HEK293 (cell line): Measurements from ENCODE around the gene ST8SIA4.

Experiments used
- CTCF ChIA-PET: fragments of 350-600 bp; formaldehyde crosslinking; extraction: SDS; loops from one replicate; lab custom pipeline; 2021; ENCODE audit warnings: antibody characterized with exemption; lab: Yijun Ruan, JAX
- POLR2A ChIA-PET: fragments of 300-600 bp; formaldehyde crosslinking; extraction: SDS; loops from one replicate; lab custom pipeline; 2020; ENCODE audit warnings: antibody characterized with exemption, inconsistent platforms; lab: Yijun Ruan, JAX
- H3K27ac ChIP-seq: fragments of 200-500 bp; sonication (Bioruptor generic); 2 replicates; pipeline ENCODE4 v1.5.1; 2014; ENCODE audit warnings: low read depth, low read length, control low read depth, inconsistent platforms; ENCODE audit errors: extremely low read depth
- H3K36me3 ChIP-seq, 2 experiments: fragments of 200-500 bp in 1 of 2; sonication (Bioruptor generic) in 1 of 2; 1 replicate in 1 of 2; 2 replicates in 1 of 2; pipeline ENCODE4 v1.5.1; 2014 to 2017; ENCODE audit warnings: inconsistent platforms in 2 of 2, low read length in 2 of 2; ENCODE audit not compliant: control insufficient read depth in 2 of 2, insufficient read depth in 1 of 2
- H3K4me1 ChIP-seq: fragments of 200-500 bp; sonication (Bioruptor generic); 2 replicates; pipeline ENCODE4 v1.5.1; 2014; ENCODE audit warnings: mild to moderate bottlenecking, low read length, inconsistent platforms; ENCODE audit not compliant: control insufficient read depth, insufficient read depth
- H3K4me3 ChIP-seq: 2 replicates; pipeline ENCODE4 v1.5.1; 2011; ENCODE audit warnings: low read depth, mild to moderate bottlenecking, control low read depth, low read length, moderate library complexity
- H3K9me3 ChIP-seq: fragments of 200-500 bp; sonication (Bioruptor generic); 2 replicates; pipeline ENCODE4 v1.5.1; 2014; ENCODE audit warnings: low read depth, low read length, inconsistent platforms; ENCODE audit not compliant: control insufficient read depth, insufficient read depth
- HOXC10 ChIP-seq: sonication (generic); formaldehyde crosslinking; IDR thresholded peaks from 2 replicates; pipeline ENCODE4 v1.8.1; 2023; ENCODE audit warnings: mild to moderate bottlenecking, missing genetic modification reagents
- MYNN ChIP-seq: fragments of 450-650 bp; formaldehyde crosslinking; IDR thresholded peaks from 2 replicates; pipeline ENCODE4 v1.5.1; 2016; ENCODE audit warnings: missing biosample characterization, missing genetic modification characterization, borderline replicate concordance
- OVOL3 ChIP-seq: fragments of 450-650 bp; formaldehyde crosslinking; IDR thresholded peaks from 2 replicates; pipeline ENCODE4 v1.5.1; 2016; ENCODE audit warnings: missing biosample characterization, missing genetic modification characterization
- SCRT2 ChIP-seq: fragments of 450-650 bp; formaldehyde crosslinking; IDR thresholded peaks from 2 replicates; pipeline ENCODE4 v1.5.1; 2016; ENCODE audit warnings: missing biosample characterization, missing genetic modification characterization
- SETDB1 ChIP-seq: IDR thresholded peaks from one replicate; pipeline ENCODE4 v1.6.1; 2017; ENCODE audit warnings: mild to moderate bottlenecking, low read length, moderate library complexity, mixed read lengths; ENCODE audit not compliant: insufficient read length
- TRIM28 ChIP-seq: IDR thresholded peaks from 2 replicates; pipeline ENCODE4 v1.6.1; 2011; ENCODE audit warnings: low read length, control low read depth, borderline replicate concordance
- ZFP37 ChIP-seq: fragments of 450-650 bp; formaldehyde crosslinking; IDR thresholded peaks from 2 replicates; pipeline ENCODE4 v1.5.1; 2016; ENCODE audit warnings: missing biosample characterization, missing genetic modification characterization
- ZIC2 ChIP-seq: fragments of 450-650 bp; formaldehyde crosslinking; IDR thresholded peaks from 2 replicates; pipeline ENCODE4 v1.5.1; 2016; ENCODE audit warnings: missing biosample characterization, missing genetic modification characterization
- ZNF138 ChIP-seq: fragments of 450-650 bp; formaldehyde crosslinking; IDR thresholded peaks from 2 replicates; pipeline ENCODE4 v1.5.1; 2016; ENCODE audit warnings: missing biosample characterization, missing genetic modification characterization, borderline replicate concordance
- ZNF302 ChIP-seq: fragments of 450-650 bp; formaldehyde crosslinking; IDR thresholded peaks from 2 replicates; pipeline ENCODE4 v1.5.1; 2016; ENCODE audit warnings: missing biosample characterization, missing genetic modification characterization, low read depth
- ZNF449 ChIP-seq: fragments of 450-650 bp; formaldehyde crosslinking; IDR thresholded peaks from 2 replicates; pipeline ENCODE4 v1.5.1; 2017; ENCODE audit warnings: missing biosample characterization, mild to moderate bottlenecking, missing genetic modification characterization, moderate library complexity
- ZNF510 ChIP-seq: fragments of 450-650 bp; formaldehyde crosslinking; IDR thresholded peaks from 2 replicates; pipeline ENCODE4 v1.5.1; 2018; ENCODE audit warnings: mild to moderate bottlenecking, missing genetic modification characterization, missing biosample characterization; ENCODE audit not compliant: insufficient replicate concordance
- ZNF639 ChIP-seq: fragments of 450-650 bp; formaldehyde crosslinking; IDR thresholded peaks from 2 replicates; pipeline ENCODE4 v1.5.1; 2016; ENCODE audit warnings: missing biosample characterization, missing genetic modification characterization
- ZNF76 ChIP-seq: fragments of 450-650 bp; formaldehyde crosslinking; IDR thresholded peaks from 2 replicates; pipeline ENCODE4; 2016; ENCODE audit warnings: low read depth, missing biosample characterization, missing genetic modification characterization, borderline replicate concordance
- ZNF792 ChIP-seq: fragments of 450-650 bp; formaldehyde crosslinking; IDR thresholded peaks from 2 replicates; pipeline ENCODE4 v1.5.1; 2016; ENCODE audit warnings: missing biosample characterization, missing genetic modification characterization
- ZSCAN30 ChIP-seq: fragments of 450-650 bp; IDR thresholded peaks from 2 replicates; pipeline ENCODE4 v1.5.1; 2018; ENCODE audit warnings: missing biosample characterization, mild to moderate bottlenecking, missing genetic modification characterization, moderate library complexity
- TF ChIP-seq, protein P1 (sequence below): fragments of 450-650 bp; formaldehyde crosslinking; IDR thresholded peaks from 2 replicates; pipeline ENCODE4; 2016; ENCODE audit warnings: missing biosample characterization, missing genetic modification characterization
- TF ChIP-seq, protein P2 (sequence below): fragments of 450-650 bp; formaldehyde crosslinking; IDR thresholded peaks from 2 replicates; pipeline ENCODE4 v1.5.1; 2017; ENCODE audit warnings: missing biosample characterization, missing genetic modification characterization
- TF ChIP-seq, protein P3 (sequence below): fragments of 450-650 bp; formaldehyde crosslinking; conservative IDR thresholded peaks from 2 replicates; pipeline ENCODE4 v1.5.1; 2016; ENCODE audit warnings: low read depth, missing biosample characterization, missing genetic modification characterization
- TF ChIP-seq, protein P4 (sequence below): fragments of 450-650 bp; formaldehyde crosslinking; IDR thresholded peaks from 2 replicates; pipeline ENCODE4 v1.5.1; 2016; ENCODE audit warnings: missing biosample characterization, missing genetic modification characterization

The ST8SIA4 gene

GRCh38 chr5:100823812-100824211, 79.3 kb downstream of the ST8SIA4 start (continued):
- TF ChIP-seq ZNF792 (tag by site-specific recombination) (no peak), ZNF639 (tag by site-specific recombination) (no peak)

- CTCF ChIA-PET = no interaction called here
- TF ChIP-seq HOXC10 (CRISPR knock-in tag) (no peak), ZIC2 (tag by site-specific recombination) (no peak), ZFP37 (tag by site-specific recombination) (no peak), ZNF76 (tag by site-specific recombination) (no peak), SETDB1 (no peak), SCRT2 (tag by site-specific recombination) (no peak), ZNF302 (tag by site-specific recombination) (no peak), ZNF138 (no peak), MYNN (tag by site-specific recombination) (no peak), TRIM28 (no peak), ZSCAN30 (tag by site-specific recombination) (no peak), ZNF449 (tag by site-specific recombination) (no peak), OVOL3 (tag by site-specific recombination) (no peak), ZNF510 (tag by site-specific recombination) (no peak)
- TF ChIP-seq, protein P1, sequence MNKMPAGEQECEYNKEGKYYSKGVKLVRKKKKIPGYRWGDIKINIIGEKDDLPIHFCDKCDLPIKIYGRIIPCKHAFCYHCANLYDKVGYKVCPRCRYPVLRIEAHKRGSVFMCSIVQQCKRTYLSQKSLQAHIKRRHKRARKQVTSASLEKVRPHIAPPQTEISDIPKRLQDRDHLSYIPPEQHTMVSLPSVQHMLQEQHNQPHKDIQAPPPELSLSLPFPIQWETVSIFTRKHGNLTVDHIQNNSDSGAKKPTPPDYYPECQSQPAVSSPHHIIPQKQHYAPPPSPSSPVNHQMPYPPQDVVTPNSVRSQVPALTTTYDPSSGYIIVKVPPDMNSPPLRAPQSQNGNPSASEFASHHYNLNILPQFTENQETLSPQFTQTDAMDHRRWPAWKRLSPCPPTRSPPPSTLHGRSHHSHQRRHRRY (tag by site-specific recombination) = no peak
- TF ChIP-seq, protein P2, sequence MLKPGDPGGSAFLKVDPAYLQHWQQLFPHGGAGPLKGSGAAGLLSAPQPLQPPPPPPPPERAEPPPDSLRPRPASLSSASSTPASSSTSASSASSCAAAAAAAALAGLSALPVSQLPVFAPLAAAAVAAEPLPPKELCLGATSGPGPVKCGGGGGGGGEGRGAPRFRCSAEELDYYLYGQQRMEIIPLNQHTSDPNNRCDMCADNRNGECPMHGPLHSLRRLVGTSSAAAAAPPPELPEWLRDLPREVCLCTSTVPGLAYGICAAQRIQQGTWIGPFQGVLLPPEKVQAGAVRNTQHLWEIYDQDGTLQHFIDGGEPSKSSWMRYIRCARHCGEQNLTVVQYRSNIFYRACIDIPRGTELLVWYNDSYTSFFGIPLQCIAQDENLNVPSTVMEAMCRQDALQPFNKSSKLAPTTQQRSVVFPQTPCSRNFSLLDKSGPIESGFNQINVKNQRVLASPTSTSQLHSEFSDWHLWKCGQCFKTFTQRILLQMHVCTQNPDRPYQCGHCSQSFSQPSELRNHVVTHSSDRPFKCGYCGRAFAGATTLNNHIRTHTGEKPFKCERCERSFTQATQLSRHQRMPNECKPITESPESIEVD = no peak
- TF ChIP-seq, protein P3, sequence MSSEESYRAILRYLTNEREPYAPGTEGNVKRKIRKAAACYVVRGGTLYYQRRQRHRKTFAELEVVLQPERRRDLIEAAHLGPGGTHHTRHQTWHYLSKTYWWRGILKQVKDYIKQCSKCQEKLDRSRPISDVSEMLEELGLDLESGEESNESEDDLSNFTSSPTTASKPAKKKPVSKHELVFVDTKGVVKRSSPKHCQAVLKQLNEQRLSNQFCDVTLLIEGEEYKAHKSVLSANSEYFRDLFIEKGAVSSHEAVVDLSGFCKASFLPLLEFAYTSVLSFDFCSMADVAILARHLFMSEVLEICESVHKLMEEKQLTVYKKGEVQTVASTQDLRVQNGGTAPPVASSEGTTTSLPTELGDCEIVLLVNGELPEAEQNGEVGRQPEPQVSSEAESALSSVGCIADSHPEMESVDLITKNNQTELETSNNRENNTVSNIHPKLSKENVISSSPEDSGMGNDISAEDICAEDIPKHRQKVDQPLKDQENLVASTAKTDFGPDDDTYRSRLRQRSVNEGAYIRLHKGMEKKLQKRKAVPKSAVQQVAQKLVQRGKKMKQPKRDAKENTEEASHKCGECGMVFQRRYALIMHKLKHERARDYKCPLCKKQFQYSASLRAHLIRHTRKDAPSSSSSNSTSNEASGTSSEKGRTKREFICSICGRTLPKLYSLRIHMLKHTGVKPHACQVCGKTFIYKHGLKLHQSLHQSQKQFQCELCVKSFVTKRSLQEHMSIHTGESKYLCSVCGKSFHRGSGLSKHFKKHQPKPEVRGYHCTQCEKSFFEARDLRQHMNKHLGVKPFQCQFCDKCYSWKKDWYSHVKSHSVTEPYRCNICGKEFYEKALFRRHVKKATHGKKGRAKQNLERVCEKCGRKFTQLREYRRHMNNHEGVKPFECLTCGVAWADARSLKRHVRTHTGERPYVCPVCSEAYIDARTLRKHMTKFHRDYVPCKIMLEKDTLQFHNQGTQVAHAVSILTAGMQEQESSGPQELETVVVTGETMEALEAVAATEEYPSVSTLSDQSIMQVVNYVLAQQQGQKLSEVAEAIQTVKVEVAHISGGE (tag by site-specific recombination) = no peak
- TF ChIP-seq, protein P4, sequence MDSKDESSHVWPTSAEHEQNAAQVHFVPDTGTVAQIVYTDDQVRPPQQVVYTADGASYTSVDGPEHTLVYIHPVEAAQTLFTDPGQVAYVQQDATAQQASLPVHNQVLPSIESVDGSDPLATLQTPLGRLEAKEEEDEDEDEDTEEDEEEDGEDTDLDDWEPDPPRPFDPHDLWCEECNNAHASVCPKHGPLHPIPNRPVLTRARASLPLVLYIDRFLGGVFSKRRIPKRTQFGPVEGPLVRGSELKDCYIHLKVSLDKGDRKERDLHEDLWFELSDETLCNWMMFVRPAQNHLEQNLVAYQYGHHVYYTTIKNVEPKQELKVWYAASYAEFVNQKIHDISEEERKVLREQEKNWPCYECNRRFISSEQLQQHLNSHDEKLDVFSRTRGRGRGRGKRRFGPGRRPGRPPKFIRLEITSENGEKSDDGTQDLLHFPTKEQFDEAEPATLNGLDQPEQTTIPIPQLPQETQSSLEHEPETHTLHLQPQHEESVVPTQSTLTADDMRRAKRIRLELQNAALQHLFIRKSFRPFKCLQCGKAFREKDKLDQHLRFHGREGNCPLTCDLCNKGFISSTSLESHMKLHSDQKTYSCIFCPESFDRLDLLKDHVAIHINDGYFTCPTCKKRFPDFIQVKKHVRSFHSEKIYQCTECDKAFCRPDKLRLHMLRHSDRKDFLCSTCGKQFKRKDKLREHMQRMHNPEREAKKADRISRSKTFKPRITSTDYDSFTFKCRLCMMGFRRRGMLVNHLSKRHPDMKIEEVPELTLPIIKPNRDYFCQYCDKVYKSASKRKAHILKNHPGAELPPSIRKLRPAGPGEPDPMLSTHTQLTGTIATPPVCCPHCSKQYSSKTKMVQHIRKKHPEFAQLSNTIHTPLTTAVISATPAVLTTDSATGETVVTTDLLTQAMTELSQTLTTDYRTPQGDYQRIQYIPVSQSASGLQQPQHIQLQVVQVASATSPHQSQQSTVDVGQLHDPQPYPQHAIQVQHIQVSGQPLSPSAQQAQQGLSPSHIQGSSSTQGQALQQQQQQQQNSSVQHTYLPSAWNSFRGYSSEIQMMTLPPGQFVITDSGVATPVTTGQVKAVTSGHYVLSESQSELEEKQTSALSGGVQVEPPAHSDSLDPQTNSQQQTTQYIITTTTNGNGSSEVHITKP (tag by site-specific recombination) = no peak
- TF ChIP-seq, all 188 proteins: peak for 0
- Histone ChIP-seq H3K4me1 (no peaks in the 10 kb centered on the region), H3K27ac (no peak overlapping the region), H3K36me3 (no peaks in the 10 kb centered on the region), H3K4me3 (no peak overlapping the region), H3K9me3 (no peaks in the 10 kb centered on the region)
- POLR2A ChIA-PET = no interaction called here
Measured at GRCh38 chr5:100821751-100822150, 81.3 kb downstream of the ST8SIA4 start.
